ENCODE results near the gene BAZ2B.

DNA sequence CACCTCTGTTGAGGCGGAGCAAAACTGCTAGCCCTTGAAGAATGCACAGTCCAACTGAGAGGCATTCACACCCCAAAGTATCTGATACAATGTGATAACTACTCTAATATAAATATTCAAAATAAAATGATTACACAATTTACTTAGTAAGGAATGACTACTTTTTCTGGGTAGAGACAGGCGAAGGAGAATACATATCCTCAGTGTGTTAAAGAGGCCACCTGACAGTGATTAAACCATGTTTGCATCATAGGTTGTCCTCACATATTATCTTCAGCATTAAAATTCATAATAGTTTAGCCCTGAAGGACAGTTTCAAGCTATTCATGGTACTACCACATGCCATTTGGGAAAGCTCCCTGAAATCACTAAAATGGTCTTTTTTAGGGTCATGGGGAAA, 16.9 kb upstream of the BAZ2B start:
- TF ChIP-seq, protein P1, sequence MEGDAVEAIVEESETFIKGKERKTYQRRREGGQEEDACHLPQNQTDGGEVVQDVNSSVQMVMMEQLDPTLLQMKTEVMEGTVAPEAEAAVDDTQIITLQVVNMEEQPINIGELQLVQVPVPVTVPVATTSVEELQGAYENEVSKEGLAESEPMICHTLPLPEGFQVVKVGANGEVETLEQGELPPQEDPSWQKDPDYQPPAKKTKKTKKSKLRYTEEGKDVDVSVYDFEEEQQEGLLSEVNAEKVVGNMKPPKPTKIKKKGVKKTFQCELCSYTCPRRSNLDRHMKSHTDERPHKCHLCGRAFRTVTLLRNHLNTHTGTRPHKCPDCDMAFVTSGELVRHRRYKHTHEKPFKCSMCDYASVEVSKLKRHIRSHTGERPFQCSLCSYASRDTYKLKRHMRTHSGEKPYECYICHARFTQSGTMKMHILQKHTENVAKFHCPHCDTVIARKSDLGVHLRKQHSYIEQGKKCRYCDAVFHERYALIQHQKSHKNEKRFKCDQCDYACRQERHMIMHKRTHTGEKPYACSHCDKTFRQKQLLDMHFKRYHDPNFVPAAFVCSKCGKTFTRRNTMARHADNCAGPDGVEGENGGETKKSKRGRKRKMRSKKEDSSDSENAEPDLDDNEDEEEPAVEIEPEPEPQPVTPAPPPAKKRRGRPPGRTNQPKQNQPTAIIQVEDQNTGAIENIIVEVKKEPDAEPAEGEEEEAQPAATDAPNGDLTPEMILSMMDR (IDR thresholded peaks at IDR 0.05): no peak
- no peak for TF ChIP-seq POLR2A (IDR thresholded peaks at IDR 0.05)

Measured in testis (tissue), 2 donors.